Central memory CD4-positive, alpha-beta T cell (primary cell): Measurements from ENCODE around the gene OR2A14.
"Not testable (repeated sequence)": the region's sequence is repeated elsewhere in the genome, so short reads cannot be mapped to it uniquely, and the experiment has no call there.

Source experiments
- DNase-seq: peaks from one replicate; pipeline ENCODE4 v3.0.0; 2022
- total RNA-seq, 3 experiments: gene quantifications; one replicate each; lab custom pipeline; 2026; lab: John Stamatoyannopoulos, UW

The OR2A14 gene
- 0 reads per million in 3 experiments for total RNA-seq

DNA sequence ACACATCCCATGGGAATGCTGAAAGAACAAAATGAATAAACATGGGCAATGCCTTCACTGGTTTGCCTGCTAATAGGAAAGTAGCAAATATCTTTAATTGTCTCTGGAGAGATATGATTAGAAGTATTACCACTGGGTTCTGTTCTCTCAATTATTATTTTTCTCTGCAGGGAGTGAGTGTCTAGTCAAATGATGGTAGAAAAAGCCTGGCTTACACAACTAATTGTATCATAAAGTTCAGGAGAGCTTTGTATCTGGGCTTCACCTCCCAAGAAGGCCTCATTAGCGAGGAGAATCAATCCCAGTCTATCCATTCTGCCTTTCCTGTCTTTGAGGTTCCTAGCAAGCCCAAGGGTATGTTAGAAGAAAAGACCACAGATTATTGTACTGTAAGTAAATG lies at the start of gene OR2A14:
TSS of gene OR2A14 (plus strand) at position 301 of the 400 bp plus-strand sequence. CDS start 5,937 bp downstream, outside the sequence.
- DNase-seq, result no peak

DNA sequence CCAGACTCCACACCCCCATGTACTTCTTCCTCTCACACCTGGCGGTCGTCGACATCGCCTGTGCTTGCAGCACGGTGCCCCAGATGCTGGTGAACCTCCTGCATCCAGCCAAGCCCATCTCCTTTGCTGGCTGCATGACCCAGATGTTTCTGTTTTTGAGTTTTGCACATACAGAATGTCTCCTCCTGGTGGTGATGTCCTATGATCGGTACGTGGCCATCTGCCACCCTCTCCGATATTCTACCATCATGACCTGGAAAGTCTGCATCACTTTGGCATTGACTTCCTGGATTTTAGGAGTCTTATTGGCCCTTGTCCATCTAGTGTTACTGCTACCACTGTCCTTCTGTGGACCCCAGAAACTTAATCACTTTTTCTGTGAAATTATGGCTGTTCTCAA lies 48.6 kb upstream of the OR2A14 start:
- DNase-seq, result no peak

DNA sequence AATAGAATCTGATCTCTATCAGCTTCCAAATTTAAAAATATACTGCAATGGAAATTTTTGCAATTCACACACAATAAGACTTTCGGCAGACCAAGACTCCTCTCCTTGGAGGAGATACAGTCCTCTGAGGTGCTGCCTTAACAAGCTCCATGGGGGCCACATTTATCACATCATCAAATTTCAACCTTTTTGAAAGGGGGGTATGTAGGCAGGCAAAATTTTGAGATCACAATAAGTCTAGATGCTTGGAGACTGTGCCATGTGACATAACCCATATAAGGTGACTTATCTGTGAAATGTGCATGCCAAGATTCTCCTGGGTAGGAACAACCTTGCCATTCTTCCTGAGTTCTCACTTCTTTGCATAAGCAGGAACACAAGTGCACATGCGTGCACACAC lies 37.0 kb upstream of the OR2A14 start, which contains the start of gene OR2A12:
TSS of gene OR2A12 (plus strand) at position 301 of the 400 bp plus-strand sequence. CDS start 8,830 bp downstream, outside the sequence.
- DNase-seq, result no peak

DNA sequence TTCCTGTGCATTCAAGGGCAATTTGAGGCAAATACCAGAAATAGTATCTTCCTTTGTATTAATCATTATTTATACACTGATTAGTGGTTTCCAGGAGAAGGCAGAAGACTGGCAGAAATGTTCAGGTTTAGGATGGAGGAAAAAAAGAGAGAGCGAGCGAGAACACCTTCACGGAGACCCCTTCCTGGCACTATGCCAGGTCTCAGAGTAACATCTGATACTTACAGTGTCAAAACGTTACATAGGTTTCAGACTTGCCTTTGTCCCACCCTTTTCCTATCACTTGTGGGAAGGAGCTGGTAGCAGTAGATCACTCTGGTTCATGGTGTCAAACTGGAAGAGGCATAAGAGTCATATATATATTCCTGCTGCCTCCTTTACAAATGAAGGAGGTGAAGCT lies 36.2 kb upstream of the OR2A14 start:
- DNase-seq, result no peak

GRCh38 chr7:144087230-144087629 lies 35.7 kb upstream of the OR2A14 start:
- DNase-seq, result no peak

- DNase-seq, result no peak
Observed at GRCh38 chr7:144090667-144091066, 32.3 kb upstream of the OR2A14 start.

GRCh38 chr7:144098776-144099175 lies 24.2 kb upstream of the OR2A14 start:
- no peak for DNase-seq

DNA sequence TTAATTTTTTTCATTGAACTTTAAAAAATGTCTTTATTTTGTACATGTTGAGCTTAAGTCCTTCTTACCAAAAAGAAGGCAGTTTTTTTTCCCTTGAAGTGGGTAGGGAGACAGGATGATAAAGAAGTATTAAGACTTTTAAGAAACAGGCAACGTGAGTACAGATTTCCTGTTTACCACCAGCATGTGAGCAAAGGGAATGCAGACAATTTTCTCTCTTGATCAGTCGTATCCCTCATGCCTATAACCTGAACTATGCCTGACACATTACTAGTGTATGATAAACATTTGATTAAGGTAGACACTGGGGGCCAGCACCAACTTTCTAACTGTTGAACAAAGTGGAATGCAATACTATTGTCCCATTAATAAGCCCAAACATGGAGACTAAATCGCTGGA lies 22.4 kb upstream of the OR2A14 start:
- DNase-seq, result no peak

GRCh38 chr7:144102041-144102440 lies 20.9 kb upstream of the OR2A14 start:
- DNase-seq, result no peak

DNA sequence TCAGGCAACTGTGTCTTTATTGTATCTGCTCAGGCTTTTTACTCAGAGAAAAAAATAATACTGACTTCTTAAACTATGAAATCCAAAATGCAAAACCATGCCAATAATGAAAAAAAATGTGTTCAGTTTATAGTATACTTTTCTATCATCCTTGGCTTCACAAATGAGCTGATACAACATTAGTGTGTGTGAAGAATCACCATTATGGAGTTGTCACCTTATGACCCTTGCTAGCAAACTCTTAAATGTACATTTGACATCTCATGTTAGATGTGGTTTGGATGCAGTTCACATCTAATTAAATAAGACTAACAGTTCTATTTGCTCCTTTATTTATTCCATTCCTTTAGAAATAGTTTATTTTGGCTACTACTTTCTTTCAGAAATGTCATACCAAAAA lies 17.8 kb upstream of the OR2A14 start:
- no peak for DNase-seq

DNA sequence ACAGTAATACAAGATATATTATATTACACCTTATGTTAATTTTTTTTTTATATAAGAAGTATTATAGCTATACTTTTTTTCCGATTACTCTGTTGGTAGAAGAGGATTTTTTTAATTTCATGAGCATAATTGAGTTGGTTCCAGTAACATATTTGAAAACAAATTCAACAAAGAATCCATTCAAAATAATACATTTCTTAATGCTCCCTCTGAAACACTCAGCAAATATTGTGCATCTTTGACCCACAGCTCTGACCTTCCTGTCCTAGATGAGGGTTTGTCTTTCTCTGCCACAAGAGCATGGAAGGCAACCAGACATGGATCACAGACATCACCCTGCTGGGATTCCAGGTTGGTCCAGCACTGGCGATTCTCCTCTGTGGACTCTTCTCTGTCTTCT lies 13.7 kb upstream of the OR2A14 start, which contains the start of gene OR2A2:
TSS of gene OR2A2 (plus strand) at position 301 of the 400 bp plus-strand sequence. CDS start at position 301, 0 bp downstream.
- DNase-seq, result no peak

DNA sequence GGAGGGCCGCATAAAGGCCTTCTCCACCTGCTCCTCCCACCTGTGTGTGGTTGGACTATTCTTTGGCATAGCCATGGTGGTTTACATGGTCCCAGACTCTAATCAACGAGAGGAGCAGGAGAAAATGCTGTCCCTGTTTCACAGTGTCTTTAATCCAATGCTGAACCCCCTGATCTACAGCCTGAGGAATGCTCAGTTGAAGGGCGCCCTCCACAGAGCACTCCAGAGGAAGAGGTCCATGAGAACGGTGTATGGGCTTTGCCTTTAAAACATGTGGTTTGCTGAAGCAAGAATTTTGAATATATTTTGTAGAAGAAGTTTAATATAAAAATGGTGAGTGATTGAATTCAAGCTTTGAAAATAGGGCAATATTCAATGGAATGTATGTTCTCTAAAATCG lies 12.7 kb upstream of the OR2A14 start:
- DNase-seq, result no peak

DNA sequence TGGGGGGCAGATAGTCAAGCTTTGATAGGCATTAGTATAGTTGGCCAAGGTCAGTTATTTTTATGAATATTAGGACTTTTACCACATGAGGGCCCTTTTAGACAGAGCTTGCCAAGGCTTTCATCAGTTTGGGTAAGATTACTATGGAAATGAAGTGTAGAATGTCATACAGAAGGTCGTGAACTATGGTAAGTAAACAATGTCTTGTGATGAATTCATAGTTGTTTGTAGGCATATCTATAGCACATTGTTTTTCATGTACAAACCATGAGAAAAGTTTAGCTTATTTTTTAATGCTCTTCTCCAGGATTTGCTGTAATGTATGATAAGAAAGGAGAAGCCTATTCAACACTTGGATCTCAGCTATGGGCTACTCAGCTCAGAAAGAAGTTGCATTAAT lies 9.3 kb upstream of the OR2A14 start:
- no peak for DNase-seq

DNA sequence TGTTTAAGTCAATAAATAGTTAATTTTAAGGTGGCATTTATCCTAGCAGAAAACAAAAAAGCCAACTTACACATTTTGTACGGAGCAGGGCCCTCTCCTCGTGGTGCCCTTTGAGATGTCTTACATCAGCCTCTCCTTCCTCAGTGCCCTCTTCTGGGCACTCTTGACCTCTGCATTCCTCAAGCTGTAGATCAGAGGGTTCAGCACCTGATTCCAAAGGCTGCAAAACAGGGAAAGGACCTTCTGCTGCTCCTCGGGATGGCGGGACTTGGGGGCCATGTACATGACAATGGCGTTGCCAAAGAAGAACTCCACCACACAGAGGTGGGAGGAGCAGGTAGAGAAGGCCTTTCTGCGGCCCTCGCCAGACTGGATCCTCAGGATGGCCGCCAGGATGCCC lies 4.6 kb upstream of the OR2A14 start:
- no peak for DNase-seq

DNA sequence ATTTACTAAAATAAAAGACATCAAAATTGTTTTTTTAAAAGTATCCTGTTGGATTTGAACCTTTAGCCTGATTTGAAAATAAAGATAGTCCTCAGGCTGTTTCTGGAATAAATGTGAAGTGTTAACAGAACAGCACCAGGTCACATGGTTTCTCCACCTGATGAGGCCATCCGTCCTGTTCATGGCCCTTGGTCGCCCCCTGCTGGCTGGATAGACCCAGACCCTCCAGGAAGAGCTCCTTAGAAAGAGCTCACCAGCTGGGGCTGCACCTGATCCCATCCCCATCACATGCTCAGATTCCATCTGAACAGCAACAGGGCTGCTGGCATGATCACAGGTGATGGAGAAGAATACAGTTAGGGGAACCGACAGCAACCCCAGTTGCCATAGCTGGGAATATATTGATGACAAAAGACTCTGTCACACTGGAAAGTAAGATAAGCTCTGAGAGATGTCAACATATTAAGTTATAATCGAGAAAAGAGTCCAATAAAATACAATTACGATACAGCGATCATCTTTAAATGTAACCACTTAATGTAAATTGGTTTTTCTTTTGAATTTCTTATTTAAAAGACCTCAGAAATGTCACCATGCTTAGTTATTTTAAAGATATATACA lies 4.8 kb downstream of the OR2A14 start:
- peak; percentile 70 for DNase-seq

- not testable (repeated sequence) for DNase-seq
Observed at GRCh38 chr7:144129601-144130000, 6.6 kb downstream of the OR2A14 start.

GRCh38 chr7:144130730-144131129 lies 7.8 kb downstream of the OR2A14 start:
- DNase-seq, result no peak

GRCh38 chr7:144132262-144132661 lies 9.3 kb downstream of the OR2A14 start:
- no peak for DNase-seq

DNA sequence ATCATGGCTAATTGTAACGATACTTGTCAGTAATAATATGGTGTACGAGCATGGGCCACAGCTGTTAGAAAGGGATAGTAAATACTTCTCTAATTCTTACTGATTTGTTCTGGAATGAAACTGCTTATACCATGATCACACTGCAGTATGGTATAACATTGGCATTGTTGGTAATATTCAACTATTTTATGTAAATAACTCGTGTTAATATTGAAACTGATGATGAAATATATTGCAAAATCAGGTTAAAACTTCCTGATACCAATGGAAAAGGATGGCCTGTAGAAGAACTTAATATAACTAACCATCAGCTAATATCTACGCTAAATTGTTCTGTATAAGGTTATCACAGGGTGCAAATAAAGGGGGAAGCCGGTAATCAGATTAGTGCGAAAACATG lies 10.3 kb downstream of the OR2A14 start:
- no peak for DNase-seq

DNA sequence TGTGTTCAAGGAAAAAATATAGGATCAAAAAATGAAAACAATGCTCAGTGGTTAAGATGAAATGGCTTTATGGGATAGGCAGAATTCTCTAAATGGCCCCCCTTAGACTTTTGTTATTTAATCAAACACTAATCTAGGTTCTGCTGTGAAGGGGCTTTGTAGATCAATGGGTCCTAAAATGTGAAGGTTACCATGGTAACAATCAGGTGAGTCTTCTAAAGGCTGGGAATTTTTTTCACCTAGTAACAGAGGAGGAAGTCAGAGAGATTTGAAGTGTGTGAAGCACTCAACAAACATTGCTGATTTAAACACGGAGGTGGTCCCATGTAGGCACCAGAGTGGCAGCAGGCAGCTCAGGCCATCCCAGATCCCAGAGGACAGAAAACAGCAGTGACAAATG lies 11.1 kb downstream of the OR2A14 start:
- DNase-seq, result no peak

- no peak for DNase-seq
Observed at GRCh38 chr7:144137501-144137900, 14.5 kb downstream of the OR2A14 start.

DNA sequence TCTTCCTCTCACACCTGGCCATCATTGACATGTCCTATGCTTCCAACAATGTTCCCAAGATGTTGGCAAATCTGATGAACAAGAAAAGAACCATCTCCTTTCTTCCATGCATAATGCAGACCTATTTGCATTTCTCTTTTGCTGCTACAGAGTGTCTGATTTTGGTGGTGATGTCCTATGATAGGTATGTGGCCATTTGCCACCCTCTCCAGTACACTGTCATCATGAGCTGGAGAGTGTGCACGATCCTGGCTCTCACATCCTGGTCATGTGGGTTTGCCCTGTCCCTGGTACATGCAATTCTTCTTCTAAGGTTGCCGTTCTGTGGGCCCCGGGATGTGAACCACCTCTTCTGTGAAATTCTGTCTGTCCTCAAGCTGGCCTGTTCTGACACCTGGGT lies 19.2 kb downstream of the OR2A14 start:
- no peak for DNase-seq

GRCh38 chr7:144144426-144144825 lies 21.4 kb downstream of the OR2A14 start:
- no peak for DNase-seq

- no peak for DNase-seq
Observed at GRCh38 chr7:144148224-144148827, 25.4 kb downstream of the OR2A14 start.

GRCh38 chr7:144158861-144159260 lies 35.9 kb downstream of the OR2A14 start:
- DNase-seq, result no peak
